Retinal pigment epithelial cell (primary cell): ENCODE measurements around the gene DOK7.

Source experiments
- DNase-seq: peaks from one replicate; pipeline ENCODE4 v3.0.0-alpha.2; 2010; ENCODE audit warnings: low read depth
- H3K4me3 ChIP-seq: 2 replicates; pipeline ENCODE4 v1.5.1; 2011; ENCODE audit warnings: mild to moderate bottlenecking, low read length, control low read depth, moderate library complexity
- CTCF ChIP-seq: conservative IDR thresholded peaks from 2 replicates; pipeline ENCODE4 v1.5.1; 2011; ENCODE audit warnings: low read depth, low read length, control low read depth, inconsistent platforms

Gene DOK7

GRCh38 chr4:3488820-3489219 lies 25.7 kb downstream of the DOK7 start:
- DNase-seq: no peak
- TF ChIP-seq CTCF: no peak
- no peak overlapping the region for H3K4me3 ChIP-seq

GRCh38 chr4:3489451-3489962 lies 26.4 kb downstream of the DOK7 start:
- no peak overlapping the region for H3K4me3 ChIP-seq
- DNase-seq: no peak
- no peak for TF ChIP-seq CTCF

- no peak for TF ChIP-seq CTCF
- H3K4me3 ChIP-seq: no peak overlapping the region
- no peak for DNase-seq
These were observed 28.7 kb downstream of the DOK7 start for GRCh38 chr4:3491681-3492405.

GRCh38 chr4:3492741-3493719 lies 29.9 kb downstream of the DOK7 start:
- TF ChIP-seq CTCF: no peak
- no peak for DNase-seq
- H3K4me3 ChIP-seq: no peak overlapping the region

- no peak overlapping the region for H3K4me3 ChIP-seq
- DNase-seq: no peak
- no peak for TF ChIP-seq CTCF
These were observed 30.8 kb downstream of the DOK7 start for GRCh38 chr4:3493720-3494461.

GRCh38 chr4:3494462-3494871 lies 31.4 kb downstream of the DOK7 start:
- no peak for DNase-seq
- TF ChIP-seq CTCF: no peak
- no peak overlapping the region for H3K4me3 ChIP-seq
